Measurements from ENCODE around the gene EMB.
"Not testable (repeated sequence)": the region's sequence is repeated elsewhere in the genome, so short reads cannot be mapped to it uniquely, and the experiment has no call there.

EMB gene

GRCh38 chr5:50421184-50421950, 19.7 kb downstream of the EMB start:
- not testable (repeated sequence) for DNase-seq

- no peak for DNase-seq
These were observed 20.6 kb downstream of the EMB start for GRCh38 chr5:50420343-50420935.

- not testable (repeated sequence) for DNase-seq
These were observed 21.4 kb downstream of the EMB start for GRCh38 chr5:50419656-50420055.

GRCh38 chr5:50416637-50417036, 24.5 kb downstream of the EMB start:
- not testable (repeated sequence) for DNase-seq

GRCh38 chr5:50415912-50416311, 25.2 kb downstream of the EMB start:
- DNase-seq, result no peak

- DNase-seq, result not testable (repeated sequence)
These were observed 30.2 kb downstream of the EMB start for GRCh38 chr5:50410932-50411331.

GRCh38 chr5:50406877-50407276, 34.2 kb downstream of the EMB start:
- no peak for DNase-seq

GRCh38 chr5:50401336-50401735, 39.8 kb downstream of the EMB start:
- no peak for DNase-seq

GRCh38 chr5:50393925-50394609, 47.0 kb downstream of the EMB start:
- DNase-seq, result not testable (repeated sequence)

GRCh38 chr5:50392289-50392688, 48.8 kb downstream of the EMB start:
- DNase-seq, result not testable (repeated sequence)

GRCh38 chr5:50384381-50384780, 56.7 kb downstream of the EMB start:
- DNase-seq, result not testable (repeated sequence)

- not testable (repeated sequence) for DNase-seq
These were observed 64.4 kb downstream of the EMB start for GRCh38 chr5:50376696-50377095.

- DNase-seq, result not testable (repeated sequence)
These were observed 71.6 kb downstream of the EMB start for GRCh38 chr5:50369287-50370033.

GRCh38 chr5:50365426-50366251, 75.4 kb downstream of the EMB start:
- no peak for DNase-seq

GRCh38 chr5:50364535-50365309, 76.4 kb downstream of the EMB start:
- not testable (repeated sequence) for DNase-seq

- DNase-seq, result no peak
These were observed 81.9 kb downstream of the EMB start for GRCh38 chr5:50359187-50359586.

- DNase-seq, result no peak
These were observed 88.7 kb downstream of the EMB start for GRCh38 chr5:50352382-50352781.

Data from stimulated activated CD4-positive, alpha-beta T cell treated with anti-CD3 and anti-CD28 coated beads, Interleukin-4, amount 100 ng/mL, for 1 hour (primary cell).